NB4 (cell line): Measurements from ENCODE around the gene CASP5.

Experiments used
- MYC ChIP-seq: IDR thresholded peaks from 2 replicates; pipeline ENCODE4 v1.6.1; 2011; ENCODE audit warnings: low read depth, low read length
- POLR2A ChIP-seq: IDR thresholded peaks from 2 replicates; pipeline ENCODE4 v1.6.1; 2011; ENCODE audit warnings: mild to moderate bottlenecking; ENCODE audit not compliant: insufficient read length; ENCODE audit errors: extremely low read depth
- TF ChIP-seq, protein P1 (sequence below): IDR thresholded peaks from one replicate; pipeline ENCODE4 v1.5.1; 2012; ENCODE audit warnings: low read depth, low read length
- TF ChIP-seq, protein P2 (sequence below): IDR thresholded peaks from 2 replicates; pipeline ENCODE4 v1.6.1; 2011; ENCODE audit warnings: low read depth, low read length

DNA sequence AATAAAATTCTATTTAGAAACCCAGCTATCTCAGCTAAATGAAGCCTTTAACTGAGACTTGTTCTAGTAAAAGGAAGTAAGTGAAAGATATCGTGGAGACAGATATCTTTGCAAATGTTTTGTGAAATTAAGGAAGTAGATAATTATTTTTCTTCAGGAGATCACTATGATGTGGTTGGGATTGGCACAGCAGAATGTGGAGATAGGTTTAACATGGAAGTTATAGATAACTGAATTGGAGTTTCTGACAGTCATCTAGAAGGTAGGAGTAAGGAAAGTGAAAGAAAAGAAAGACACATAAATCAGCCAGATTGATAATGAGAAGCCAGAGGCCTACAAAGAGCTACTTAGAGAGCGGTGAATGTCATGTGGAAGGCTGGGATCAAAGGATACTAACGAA is 4.7 kb upstream of the CASP5 start:
- TF ChIP-seq, protein P1, sequence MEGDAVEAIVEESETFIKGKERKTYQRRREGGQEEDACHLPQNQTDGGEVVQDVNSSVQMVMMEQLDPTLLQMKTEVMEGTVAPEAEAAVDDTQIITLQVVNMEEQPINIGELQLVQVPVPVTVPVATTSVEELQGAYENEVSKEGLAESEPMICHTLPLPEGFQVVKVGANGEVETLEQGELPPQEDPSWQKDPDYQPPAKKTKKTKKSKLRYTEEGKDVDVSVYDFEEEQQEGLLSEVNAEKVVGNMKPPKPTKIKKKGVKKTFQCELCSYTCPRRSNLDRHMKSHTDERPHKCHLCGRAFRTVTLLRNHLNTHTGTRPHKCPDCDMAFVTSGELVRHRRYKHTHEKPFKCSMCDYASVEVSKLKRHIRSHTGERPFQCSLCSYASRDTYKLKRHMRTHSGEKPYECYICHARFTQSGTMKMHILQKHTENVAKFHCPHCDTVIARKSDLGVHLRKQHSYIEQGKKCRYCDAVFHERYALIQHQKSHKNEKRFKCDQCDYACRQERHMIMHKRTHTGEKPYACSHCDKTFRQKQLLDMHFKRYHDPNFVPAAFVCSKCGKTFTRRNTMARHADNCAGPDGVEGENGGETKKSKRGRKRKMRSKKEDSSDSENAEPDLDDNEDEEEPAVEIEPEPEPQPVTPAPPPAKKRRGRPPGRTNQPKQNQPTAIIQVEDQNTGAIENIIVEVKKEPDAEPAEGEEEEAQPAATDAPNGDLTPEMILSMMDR, result no peak
- TF ChIP-seq POLR2A (no peak), MYC (no peak)
- TF ChIP-seq, protein P2, sequence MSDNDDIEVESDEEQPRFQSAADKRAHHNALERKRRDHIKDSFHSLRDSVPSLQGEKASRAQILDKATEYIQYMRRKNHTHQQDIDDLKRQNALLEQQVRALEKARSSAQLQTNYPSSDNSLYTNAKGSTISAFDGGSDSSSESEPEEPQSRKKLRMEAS, result no peak
